T-helper 22 cell (primary cell): ENCODE data around the gene TGFB2.

Source experiments
- DNase-seq: peaks from one replicate; pipeline ENCODE4 v3.0.0-alpha.2; 2020; ENCODE audit warnings: low read depth

The TGFB2 gene

DNA sequence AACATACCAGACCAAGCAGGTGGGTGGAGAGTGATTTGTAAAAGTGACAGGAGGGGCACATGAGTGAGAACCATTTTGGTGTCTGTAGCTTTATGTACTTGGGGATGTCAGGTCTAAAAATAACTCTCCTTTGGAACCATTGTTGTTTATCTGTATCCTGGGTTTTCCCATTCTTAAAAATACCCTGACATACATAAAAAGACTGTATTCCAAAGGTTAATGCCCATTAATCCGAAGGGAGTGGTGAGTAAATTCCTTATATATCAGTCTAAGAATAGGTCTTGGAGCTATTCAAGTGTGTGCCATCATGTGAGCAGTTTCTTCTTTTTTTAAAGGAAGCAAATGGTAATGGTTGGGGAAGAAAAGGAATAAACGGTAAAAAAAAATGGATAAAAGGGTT, 117.5 kb downstream of the TGFB2 start:
- no peak for DNase-seq

DNA sequence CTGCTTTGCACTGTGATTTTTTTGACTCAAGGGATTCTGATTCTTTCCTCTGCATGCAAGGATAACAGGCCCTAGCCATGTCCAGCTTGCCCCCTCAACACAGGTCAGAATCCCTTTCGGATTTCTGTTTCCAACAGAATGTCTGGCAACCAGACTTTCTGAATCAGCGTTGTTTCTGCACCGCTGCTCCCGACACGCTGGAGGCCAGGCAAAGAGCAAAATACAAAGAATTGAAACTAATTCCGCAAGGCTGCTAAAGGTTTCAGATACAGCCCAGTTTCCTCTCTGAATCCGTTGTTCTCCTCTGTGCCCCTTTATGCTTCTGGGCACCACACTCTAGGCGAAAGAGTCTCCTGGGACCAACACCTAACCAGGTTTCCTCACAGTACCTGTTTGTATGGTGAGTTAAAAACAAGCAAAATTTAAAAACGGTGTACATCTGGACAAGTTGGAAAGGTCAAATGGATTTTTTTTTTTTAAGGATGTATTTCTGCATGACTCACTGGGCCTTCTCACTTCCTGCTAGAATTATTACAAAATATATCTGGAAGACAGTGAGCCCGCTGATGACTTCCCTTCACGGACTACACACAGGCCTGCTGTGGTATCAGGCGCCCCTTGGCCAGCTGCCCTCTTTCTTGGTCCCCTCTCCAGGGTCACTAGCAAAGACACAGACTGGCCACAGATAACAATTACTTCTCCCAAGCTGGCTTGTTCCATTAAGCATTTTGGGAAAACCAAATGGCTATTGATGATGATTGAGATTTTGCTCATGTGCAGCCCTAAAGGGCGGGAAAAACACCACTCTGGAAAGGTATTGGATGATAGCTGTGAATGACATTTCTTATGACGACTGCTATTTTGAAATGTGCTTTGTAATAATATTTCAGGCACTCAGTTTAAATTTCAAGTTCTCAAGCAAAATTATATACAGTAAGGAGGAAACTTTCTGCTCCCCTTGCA, 118.3 kb downstream of the TGFB2 start:
- no peak for DNase-seq

DNA sequence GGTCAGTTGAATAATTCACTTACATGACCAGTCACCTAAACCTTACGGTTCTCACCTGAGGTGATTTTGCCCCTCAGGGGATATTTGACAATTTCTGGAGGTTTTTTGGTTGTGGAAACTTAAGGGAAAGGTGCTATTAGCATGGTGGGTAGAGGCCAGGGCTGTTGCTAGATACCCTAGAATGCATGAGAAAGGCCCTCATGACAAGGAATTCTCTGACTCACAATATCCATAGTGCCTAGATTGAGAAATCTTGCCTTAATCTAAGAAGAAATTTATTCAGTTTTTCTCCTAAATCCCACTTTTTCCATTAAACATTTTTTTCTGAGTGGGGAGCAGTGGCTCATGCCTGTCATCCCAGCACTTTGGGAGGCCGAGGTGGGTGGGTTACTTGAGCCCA, 119.7 kb downstream of the TGFB2 start:
- no peak for DNase-seq

GRCh38 chr1:218466341-218467010, 121.3 kb downstream of the TGFB2 start:
- no peak for DNase-seq

DNA sequence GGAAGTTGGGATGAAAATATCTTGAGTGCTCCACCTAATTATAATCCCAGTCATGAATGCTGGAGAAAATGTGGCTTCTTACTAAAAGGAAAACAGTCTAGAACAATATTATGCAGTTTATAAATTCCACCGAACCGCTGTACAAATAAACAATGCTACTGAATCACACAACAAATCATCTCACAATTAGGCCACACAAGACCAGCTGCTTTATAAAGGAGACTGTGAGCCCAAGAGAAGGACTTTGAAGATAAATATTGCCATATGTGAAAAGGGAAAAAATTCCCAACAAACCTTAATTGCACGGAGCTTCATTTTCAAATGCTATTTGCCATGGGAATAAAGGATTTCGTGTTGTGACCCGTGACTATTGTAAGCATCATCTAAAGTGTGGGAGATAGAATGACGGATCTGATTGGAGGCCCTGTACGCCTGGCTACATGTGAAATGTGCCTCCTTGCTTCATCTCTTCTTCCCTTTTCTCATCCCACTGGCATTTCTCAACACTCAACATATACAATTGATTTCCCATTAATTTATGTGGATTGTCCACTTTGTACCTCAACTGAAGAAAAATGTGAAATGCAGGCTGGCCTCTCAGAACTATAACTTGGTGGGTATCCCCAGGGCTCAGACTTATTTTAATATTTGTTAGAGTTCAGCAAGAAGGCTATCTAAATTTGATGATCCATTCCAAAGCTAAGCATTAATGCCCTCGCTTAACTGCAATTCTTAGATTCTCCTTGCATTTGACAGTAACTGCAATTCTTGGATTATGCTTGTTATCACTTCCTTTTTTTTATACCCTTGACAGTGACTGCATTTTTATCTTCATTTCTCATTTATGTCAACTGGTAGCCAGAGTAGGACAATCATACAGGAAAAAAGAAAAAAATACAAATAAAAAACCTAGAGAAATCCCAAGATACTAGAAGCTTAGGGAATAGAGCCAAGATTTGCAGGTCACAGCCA, 122.3 kb downstream of the TGFB2 start:
- DNase-seq: no peak

DNA sequence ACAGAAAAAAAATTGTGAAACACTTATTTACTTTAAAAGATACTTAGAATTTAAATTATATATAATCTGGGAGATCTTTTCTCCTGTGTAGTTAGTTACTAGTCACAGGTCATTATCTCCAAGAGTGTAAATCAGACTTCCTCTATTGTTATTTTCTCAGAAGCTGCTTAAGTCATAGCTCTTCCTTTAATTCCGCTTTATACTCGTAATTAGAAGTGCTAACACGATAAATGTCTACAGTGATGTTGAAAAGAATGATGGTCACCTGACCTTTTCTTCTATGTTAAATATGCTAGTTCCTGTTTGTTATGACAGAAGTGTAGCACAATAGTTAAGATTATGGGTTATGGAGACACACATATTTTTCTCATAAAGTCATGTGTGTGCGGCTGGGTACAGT, 123.6 kb downstream of the TGFB2 start:
- no peak for DNase-seq

GRCh38 chr1:218472885-218473284, 127.7 kb downstream of the TGFB2 start:
- DNase-seq: no peak

DNA sequence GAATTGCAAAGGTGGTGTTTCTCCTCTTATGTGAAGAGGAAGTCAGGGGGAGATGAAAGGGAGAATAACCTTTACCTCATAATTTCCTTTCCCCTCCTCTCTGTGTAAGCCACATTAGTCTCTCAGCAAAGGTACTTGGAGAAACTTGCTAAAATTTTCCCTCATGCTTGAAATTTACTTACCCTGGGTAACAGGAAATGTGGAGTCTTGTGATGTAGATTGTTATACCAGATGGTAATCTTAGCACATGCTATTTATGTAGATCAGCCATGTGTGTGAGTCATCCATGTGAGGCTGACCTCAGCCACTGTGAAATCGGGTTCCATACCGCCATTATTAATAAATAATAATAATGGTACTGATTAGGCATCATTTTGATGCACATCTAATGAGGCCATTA, 128.4 kb downstream of the TGFB2 start:
- no peak for DNase-seq

- DNase-seq: no peak
These were observed 129.0 kb downstream of the TGFB2 start for GRCh38 chr1:218474128-218474527.

GRCh38 chr1:218475275-218475674, 130.1 kb downstream of the TGFB2 start:
- no peak for DNase-seq

GRCh38 chr1:218475699-218476098, 130.6 kb downstream of the TGFB2 start:
- DNase-seq: no peak

DNA sequence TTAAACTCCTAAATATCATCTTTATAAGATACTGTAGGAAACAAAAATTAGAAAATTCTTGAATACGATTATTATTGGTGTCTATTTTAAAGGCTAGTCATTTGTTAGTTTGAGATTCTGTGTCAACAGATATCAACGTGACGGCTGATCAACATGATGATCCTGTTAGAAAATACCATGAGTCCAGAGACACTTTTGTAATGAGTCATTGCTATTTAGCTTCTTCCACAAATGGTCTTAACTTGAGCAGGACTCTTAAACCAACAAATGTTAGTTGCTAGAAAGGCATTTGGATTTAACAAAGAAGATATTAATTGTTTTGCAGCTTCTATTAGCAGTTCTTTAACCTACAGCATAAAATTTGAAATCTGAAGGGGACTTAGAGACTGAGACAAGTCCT, 131.2 kb downstream of the TGFB2 start:
- DNase-seq: no peak

GRCh38 chr1:218478336-218478735, 133.2 kb downstream of the TGFB2 start:
- DNase-seq: no peak

DNA sequence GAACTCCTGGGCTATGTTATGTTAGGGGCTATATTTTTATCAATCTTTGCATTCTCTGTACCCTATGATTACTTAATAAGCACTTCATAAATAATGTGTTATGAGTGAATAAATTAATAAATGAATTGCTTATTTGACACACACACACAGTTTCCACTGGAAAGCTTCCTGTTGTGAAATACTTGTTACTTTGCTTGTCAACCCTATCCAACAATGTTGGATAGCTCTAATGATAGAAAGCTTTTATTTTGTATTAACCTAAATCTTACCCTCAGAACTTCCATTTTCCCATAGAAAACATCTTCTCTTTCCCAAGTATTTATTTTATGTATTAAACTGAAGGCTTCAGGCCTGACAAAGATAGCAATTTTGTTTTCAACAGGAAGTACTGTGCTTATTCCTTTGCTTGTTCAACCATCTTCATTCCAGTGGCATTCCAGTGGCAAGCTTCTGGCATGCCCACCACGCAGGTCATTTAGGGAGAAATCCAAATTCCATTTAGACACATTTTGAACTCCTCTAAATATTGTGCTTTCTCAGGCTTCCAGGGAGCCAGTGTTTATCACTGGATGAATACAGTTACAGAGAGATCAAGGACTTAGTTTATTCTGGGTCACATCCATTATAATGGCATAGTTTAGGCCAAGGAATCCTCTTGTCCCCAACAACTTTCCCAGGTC, 134.4 kb downstream of the TGFB2 start:
- no peak for DNase-seq

GRCh38 chr1:218480137-218480536, 135.0 kb downstream of the TGFB2 start:
- no peak for DNase-seq

DNA sequence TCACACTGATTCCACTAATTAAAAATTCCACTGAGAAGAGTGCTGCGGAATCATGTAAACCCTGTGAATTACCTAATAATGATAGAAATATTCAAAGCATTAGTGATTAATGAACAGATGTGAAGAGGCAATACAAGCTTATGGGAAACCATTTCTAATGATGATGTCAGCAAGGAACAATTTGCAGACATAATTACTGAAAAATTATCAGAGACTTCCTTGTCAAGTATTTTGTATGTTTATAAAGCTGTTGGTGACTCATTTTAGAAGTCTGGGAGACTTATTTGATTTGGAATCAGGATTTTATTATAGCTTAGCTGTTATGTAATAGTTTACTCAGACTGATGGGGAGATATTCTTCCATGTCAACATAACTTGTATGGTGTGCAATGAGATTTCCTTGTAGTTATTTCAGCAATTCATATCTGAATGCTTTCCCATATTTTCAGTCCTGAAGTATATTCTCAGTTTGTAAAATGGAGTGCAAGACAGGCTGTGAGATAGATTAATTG, 135.5 kb downstream of the TGFB2 start:
- no peak for DNase-seq

- DNase-seq: no peak
These were observed 136.1 kb downstream of the TGFB2 start for GRCh38 chr1:218481116-218481775.

DNA sequence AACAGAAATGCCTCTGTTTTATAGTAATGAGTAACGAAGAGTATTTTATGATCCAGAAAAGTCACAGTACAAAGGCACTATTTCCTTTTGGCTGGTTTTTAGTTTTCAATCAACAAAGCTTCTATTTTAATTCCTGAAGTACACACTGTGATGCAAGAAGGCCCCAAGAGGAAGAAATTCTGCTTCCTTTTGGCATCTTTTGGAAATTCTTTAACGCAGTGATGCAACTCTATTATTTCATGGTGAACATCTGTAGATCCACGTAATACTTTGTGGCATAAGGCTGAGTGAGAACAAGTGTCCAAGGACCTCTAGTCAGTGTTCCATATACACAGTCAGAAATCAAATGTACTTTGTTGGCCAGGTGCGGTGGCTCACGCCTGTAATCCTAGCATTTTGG, 137.5 kb downstream of the TGFB2 start:
- DNase-seq: no peak

- no peak for DNase-seq
These were observed 140.2 kb downstream of the TGFB2 start for GRCh38 chr1:218485241-218485928.

- DNase-seq: no peak
These were observed 143.4 kb downstream of the TGFB2 start for GRCh38 chr1:218488531-218488930.
